NT2/D1 (cell line): Measurements from ENCODE around the gene ABAT.

ENCODE experiments used
- DNase-seq: peaks from one replicate; pipeline ENCODE4 v3.0.0-alpha.2; 2011; ENCODE audit warnings: low read depth, low spot score
- H3K27me3 ChIP-seq: 2 replicates; pipeline ENCODE4 v1.6.0; 2011; ENCODE audit warnings: mild to moderate bottlenecking; ENCODE audit not compliant: insufficient read length, insufficient read depth
- H3K36me3 ChIP-seq: 2 replicates; pipeline ENCODE4 v1.6.1; 2011; ENCODE audit warnings: mild to moderate bottlenecking, low read length, mixed read lengths; ENCODE audit not compliant: insufficient read depth, insufficient read length
- H3K4me1 ChIP-seq: 2 replicates; pipeline ENCODE4 v1.5.1; 2011; ENCODE audit not compliant: insufficient read depth, insufficient read length
- H3K4me3 ChIP-seq: 2 replicates; pipeline ENCODE4 v1.5.1; 2011; ENCODE audit warnings: low read depth; ENCODE audit not compliant: insufficient read length
- H3K9ac ChIP-seq: 2 replicates; pipeline ENCODE4 v1.6.0; 2011; ENCODE audit warnings: low read depth; ENCODE audit not compliant: insufficient read length
- H3K9me3 ChIP-seq: 2 replicates; pipeline ENCODE4 v1.5.1; 2011; ENCODE audit warnings: mild to moderate bottlenecking, low read length; ENCODE audit not compliant: insufficient read depth
- SUZ12 ChIP-seq: IDR thresholded peaks from 2 replicates; pipeline ENCODE4 v1.6.1; 2011; ENCODE audit not compliant: insufficient read length, insufficient read depth; ENCODE audit errors: extremely low read depth
- YY1 ChIP-seq: IDR thresholded peaks from 2 replicates; pipeline ENCODE4 v1.6.1; 2011; ENCODE audit not compliant: insufficient read length, insufficient read depth
- ZNF274 ChIP-seq: IDR thresholded peaks from 2 replicates; pipeline ENCODE4 v1.6.1; 2011; ENCODE audit warnings: mild to moderate bottlenecking, low read depth, low read length

Gene ABAT

GRCh38 chr16:8631818-8632465, 42.5 kb upstream of the ABAT start:
- H3K9ac ChIP-seq: no peak overlapping the region
- peaks cover 95% of the 10 kb centered on the region for H3K36me3 ChIP-seq
- H3K9me3 ChIP-seq: no peaks in the 10 kb centered on the region
- TF ChIP-seq ZNF274 (no peak), YY1 (no peak), SUZ12 (no peak)
- no peak overlapping the region for H3K4me3 ChIP-seq
- no peaks in the 10 kb centered on the region for H3K27me3 ChIP-seq
- DNase-seq: no peak
- peaks cover 4% of the 10 kb centered on the region for H3K4me1 ChIP-seq

- Histone ChIP-seq H3K4me3 (no peak overlapping the region), H3K9ac (no peak overlapping the region), H3K9me3 (no peaks in the 10 kb centered on the region), H3K27me3 (no peaks in the 10 kb centered on the region), H3K4me1 (peaks cover 4% of the 10 kb centered on the region), H3K36me3 (peaks cover 95% of the 10 kb centered on the region)
- DNase-seq: no peak
- TF ChIP-seq ZNF274 (no peak), YY1 (no peak), SUZ12 (no peak)
Measured at GRCh38 chr16:8632675-8633182, 41.7 kb upstream of the ABAT start.

- Histone ChIP-seq H3K36me3 (peaks cover 95% of the 10 kb centered on the region), H3K4me1 (peaks cover 3% of the 10 kb centered on the region), H3K4me3 (no peak overlapping the region), H3K9me3 (no peaks in the 10 kb centered on the region), H3K9ac (peak overlapping the region; percentile 38), H3K27me3 (no peaks in the 10 kb centered on the region)
- TF ChIP-seq ZNF274: no peak
- TF ChIP-seq SUZ12: no peak
- TF ChIP-seq YY1: no peak
- peak; percentile 57 for DNase-seq
Measured at GRCh38 chr16:8634991-8635736, 39.3 kb upstream of the ABAT start.

GRCh38 chr16:8639694-8640093, 34.7 kb upstream of the ABAT start:
- Histone ChIP-seq H3K4me1 (peaks cover 3% of the 10 kb centered on the region), H3K9ac (no peak overlapping the region), H3K4me3 (no peak overlapping the region), H3K9me3 (no peaks in the 10 kb centered on the region), H3K27me3 (no peaks in the 10 kb centered on the region), H3K36me3 (peaks cover 91% of the 10 kb centered on the region)
- TF ChIP-seq ZNF274 (no peak), YY1 (no peak), SUZ12 (no peak)
- DNase-seq: no peak

- Histone ChIP-seq H3K9me3 (no peaks in the 10 kb centered on the region), H3K9ac (no peak overlapping the region), H3K36me3 (peaks cover 91% of the 10 kb centered on the region), H3K4me3 (no peak overlapping the region), H3K27me3 (no peaks in the 10 kb centered on the region), H3K4me1 (no peaks in the 10 kb centered on the region)
- no peak for TF ChIP-seq YY1
- TF ChIP-seq ZNF274: no peak
- TF ChIP-seq SUZ12: no peak
- no peak for DNase-seq
Measured at GRCh38 chr16:8641671-8642070, 32.7 kb upstream of the ABAT start.

GRCh38 chr16:8642146-8642545, 32.3 kb upstream of the ABAT start:
- Histone ChIP-seq H3K9me3 (no peaks in the 10 kb centered on the region), H3K27me3 (no peaks in the 10 kb centered on the region), H3K36me3 (peaks cover 92% of the 10 kb centered on the region), H3K9ac (no peak overlapping the region), H3K4me3 (no peak overlapping the region), H3K4me1 (no peaks in the 10 kb centered on the region)
- DNase-seq: no peak
- no peak for TF ChIP-seq ZNF274
- no peak for TF ChIP-seq SUZ12
- TF ChIP-seq YY1: no peak
